Hematopoietic multipotent progenitor cell treated with erythropoietin and hydrocortisone succinate and interleukin-3 and kit ligand, for 6 days (in vitro differentiated cells): Measurements from ENCODE around the gene PCDH9.

Experiments
- DNase-seq: peaks from one replicate; pipeline ENCODE4 v3.0.0-alpha.2; 2015

The PCDH9 gene

DNA sequence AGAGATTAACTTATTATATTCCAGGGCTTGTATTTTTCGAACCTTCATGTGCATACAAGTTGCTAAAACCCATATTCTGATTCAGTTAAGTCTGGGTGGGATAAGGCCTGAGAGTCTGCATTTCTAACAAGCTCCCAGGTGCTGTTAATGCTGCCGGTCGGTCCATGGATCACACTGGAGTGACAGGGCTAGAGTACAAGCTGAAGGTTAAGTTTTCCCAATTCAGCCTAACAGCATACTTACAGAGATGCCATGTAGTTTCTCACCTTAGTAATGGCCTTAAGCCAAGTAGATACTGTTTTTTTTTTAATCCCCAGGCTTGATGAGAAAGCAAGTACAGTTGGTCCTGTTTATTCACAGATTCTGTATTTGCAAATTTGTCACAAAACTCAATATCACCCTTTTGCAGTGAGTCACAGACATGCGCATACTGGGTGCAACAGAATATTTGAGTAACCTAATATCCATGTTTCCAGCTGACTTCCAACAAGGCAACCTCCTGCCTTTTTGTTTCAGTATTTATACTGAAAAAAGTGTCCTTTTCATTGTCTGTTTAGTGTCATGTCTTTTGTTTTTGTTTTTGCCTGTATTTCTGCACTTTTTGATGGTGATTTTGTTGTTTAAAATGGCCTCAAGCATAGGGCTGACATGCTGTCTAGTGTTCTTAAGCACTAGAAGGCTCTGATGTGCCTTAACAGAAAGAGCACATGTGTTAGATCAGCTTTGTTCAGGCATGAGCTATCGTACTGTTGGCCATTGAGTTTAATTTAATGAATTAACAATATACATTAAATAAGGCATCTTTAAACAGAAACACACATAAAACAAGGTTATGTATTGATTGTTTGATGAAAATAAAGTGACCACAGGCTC is 875.0 kb downstream of the PCDH9 start:
- DNase-seq, result no peak

DNA sequence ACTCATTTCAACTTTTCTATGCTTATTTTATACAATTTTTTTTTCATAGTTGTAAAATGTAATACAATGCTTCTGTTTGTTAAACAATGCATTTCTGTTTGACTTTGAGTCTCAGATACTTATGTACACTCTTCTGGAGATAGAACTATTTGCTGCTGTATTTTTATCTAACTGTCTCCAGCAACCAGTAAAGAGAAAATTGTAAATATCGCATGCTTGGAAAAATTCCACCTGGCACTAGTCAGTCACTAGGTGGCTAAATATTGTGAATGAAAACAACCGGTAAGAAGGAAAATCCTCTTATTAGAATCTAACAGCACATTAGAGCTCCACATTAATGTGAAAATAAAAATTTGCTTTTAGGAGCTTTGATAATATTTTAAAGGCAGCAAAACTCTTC is 876.5 kb downstream of the PCDH9 start:
- DNase-seq, result no peak

GRCh38 chr13:66349966-66350365 is 880.2 kb downstream of the PCDH9 start:
- DNase-seq, result no peak

DNA sequence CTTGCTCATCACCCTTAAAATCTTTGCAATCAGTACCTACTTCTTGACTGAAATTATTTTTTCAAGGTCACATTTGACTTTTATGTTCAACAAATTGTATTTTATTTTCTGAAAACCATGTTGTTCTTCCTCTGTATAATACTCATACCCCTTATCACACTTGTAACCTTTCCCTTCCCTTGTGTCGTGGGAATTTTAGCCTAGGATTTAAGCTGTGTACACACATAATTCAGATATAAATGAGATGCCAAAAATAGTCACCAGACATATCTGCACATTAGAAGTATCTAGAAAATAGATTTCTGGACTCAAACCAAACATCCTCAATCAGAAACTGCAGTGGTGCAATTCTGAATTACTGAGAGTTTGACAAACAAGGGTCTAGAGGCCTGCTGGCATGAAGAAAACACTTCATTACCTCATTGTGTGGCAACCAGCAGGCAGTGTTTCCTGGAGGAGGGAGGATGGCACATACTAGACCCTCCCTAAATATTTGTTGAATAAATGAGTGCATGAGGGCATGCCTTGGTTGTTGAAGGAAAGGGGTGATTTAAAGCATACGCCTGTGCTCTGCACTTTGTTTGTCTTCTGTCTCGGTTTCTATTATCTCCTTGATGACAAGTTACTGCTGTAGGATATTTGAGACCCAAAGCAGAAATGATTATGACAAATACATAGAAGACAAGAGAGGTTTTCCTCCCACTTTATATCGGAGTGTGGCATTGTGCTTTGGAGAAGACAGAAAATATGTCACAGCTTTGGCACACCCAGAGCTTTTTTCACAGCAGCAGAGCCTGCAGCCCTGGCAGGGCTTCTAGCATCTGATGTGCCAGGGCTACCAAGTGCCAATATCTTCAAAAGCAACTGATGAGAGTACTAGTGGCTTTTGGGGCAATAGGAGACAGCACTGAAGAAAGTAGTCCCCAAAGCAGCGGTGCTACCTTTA is 881.1 kb downstream of the PCDH9 start:
- no peak for DNase-seq

DNA sequence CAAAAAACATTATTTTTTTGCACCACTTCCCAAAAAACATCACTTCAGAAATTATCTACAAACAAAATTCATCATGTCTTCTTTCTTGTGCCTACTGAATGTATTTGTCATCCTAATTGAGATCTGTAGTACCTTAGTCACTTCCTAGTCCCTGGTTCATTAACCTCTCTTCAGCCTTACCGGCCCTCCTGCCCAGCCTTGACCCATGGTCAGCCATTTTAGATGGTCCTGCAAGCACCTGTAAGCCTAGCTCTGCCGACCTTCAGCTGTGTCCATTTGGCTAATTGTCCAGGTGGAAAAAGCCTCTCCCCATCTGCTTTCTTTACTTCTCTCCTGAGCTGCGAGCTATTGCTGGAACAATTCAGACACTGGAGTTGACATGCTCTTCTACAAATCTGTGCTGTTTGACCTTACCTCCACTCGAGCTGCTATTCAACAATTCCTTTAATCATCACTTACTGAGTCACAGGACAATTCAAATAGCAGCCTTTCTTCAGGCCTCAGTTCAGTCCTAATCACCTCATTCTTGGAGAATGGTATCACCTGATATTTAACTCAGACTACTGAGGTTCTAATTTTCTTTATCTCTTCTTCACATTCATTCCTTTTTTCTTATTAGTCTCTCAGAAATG is 882.5 kb downstream of the PCDH9 start:
- no peak for DNase-seq

GRCh38 chr13:66345971-66346370 is 884.2 kb downstream of the PCDH9 start:
- DNase-seq, result no peak

GRCh38 chr13:66345518-66345810 is 884.7 kb downstream of the PCDH9 start:
- DNase-seq, result no peak

DNA sequence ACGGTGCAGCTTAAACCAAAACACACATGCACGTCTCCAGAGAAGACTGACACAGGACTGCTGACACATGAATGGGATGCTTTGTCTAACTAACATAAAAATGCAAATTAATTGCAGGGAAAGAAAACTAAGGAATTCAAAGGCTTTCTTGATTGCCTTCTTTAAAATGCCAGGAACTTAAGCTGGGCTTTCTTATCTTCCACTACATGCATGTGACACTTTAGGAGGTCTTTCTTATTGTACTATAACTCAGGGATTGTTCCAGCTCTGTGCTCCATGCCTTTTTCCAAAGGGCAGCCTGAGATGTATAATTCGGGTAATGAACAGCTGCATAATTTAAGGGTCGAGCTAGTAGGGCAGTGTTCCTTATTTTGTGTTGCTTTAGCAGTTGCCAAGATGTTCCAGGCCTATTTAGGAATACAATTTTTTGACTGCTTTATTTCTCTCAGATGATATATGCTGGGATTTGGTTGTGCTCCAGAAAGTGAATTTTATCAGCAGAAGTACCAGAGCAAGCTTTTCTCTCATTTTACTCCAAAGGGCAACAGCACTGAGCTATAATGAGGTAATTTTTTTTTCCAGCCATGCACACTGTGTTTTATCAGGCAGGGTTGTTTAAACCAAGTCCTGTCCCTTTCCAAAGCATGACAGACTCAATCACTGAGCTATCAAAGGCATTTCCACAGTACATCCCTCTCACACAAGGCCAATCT is 885.2 kb downstream of the PCDH9 start:
- no peak for DNase-seq

DNA sequence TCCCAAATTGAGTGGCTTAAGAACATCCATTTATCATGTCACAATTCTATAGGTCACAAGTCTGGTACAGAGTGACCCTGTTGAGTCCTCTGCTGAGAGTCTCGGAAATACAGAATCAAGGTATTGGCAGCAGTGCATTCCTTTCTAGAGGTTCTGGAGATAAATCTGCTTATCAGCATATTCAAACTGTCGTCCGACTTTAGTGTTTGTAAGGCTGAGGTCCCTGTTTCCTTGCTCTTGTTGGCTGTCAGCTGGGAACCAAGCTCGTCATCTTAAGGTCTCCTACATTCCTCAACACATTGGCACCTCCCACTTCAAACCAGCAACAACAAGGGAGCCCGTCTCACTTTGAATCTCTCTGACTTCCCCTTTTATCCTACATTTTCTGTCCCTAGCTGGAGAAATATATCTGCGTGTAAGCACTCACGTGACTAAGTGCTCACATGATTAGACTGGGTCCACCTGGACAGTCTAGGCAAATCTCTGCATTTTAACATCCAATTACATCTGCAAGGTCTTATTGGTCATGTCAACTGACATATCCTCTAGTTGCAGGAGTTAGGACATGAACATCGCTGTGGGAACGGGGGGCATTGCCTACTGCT is 886.8 kb downstream of the PCDH9 start:
- DNase-seq, result no peak

GRCh38 chr13:66341635-66342377 is 888.3 kb downstream of the PCDH9 start:
- no peak for DNase-seq

GRCh38 chr13:66339214-66339613 is 890.9 kb downstream of the PCDH9 start:
- no peak for DNase-seq

DNA sequence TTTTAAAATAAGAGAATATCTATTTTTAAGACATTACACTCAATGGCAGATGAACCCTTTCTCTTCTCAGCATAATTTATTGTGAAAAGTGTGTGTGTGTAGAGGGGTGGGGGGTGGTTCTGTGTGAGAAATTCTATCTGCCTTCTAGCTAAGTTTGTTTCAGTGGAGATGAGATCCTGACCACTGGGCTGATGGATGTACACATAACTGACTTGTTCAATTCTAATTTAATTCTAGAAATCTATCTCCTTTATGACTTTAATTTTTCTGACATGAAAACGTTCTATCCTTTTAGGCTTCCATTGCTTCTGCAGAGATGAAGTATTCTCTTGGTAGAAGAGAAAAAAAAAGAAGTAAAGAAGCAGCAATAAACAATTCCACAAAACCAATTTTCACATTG is 891.6 kb downstream of the PCDH9 start:
- DNase-seq, result no peak

DNA sequence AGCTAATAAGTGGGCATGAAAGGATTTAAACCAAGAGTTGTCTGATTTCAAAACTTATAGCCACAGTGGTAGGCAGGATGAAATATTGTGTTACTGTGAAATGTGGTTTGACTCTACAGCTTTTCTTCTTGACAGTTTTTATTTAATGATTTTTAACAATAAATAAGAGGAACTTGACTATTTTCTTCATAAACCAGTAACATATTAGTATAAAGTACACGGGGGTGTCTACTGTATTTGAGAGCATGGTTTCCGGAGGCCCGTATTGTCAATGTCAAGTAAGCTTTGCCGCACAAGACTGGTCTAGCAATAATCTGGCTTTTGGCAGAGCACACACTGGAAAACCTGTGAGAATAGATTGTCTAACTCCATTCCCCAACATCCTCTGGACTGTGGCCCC is 894.5 kb downstream of the PCDH9 start:
- DNase-seq, result no peak

DNA sequence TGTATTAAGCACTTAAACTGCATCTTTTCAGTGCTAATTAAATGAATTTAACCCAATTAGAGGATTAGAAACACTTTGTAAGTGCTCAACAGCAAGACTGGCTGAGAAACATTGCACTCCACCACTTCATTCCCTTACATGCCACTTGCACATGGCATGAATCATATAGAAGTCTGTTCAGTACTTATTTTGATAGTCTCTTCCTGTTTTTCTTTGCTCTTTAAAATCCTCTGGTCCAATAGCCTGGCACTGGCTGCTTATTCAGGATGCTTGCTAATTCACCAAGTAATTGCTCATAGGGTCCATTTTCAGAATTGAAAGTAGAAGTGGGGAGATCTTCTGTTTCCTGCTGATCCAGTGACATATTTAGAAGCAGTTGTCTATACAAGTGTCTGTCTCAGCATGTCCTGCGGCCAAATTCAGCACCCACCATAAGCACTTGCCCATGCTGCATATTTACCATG is 900.1 kb downstream of the PCDH9 start:
- no peak for DNase-seq

GRCh38 chr13:66328476-66328875 is 901.7 kb downstream of the PCDH9 start:
- DNase-seq, result no peak

DNA sequence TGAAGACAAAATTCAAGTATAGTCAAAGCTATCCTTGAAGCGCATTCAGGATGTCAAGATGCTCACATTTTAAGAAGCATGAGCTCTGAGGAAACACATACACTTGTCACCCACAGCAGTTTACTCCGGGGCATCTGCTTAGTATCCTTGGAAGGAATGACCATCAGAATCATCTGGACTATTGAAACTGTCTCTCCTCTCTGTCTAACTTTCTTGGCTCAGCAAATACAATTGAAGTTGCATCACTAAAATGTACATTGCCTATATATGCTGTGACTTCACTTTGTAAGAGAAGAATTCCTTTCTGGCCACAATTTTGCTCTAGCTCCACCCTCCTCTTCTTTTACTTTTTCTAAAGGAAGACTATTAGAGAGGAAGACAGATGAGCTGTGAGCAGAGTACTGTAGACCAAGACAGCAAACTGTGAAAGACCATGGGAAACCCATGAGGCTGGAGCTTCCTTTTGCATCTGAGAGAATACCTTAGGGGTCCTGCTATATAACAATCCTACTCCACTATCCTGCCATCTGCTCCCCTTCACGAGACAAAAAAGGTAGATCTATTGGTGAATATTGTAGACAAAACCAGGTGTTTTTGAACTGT is 906.3 kb downstream of the PCDH9 start:
- DNase-seq, result no peak

DNA sequence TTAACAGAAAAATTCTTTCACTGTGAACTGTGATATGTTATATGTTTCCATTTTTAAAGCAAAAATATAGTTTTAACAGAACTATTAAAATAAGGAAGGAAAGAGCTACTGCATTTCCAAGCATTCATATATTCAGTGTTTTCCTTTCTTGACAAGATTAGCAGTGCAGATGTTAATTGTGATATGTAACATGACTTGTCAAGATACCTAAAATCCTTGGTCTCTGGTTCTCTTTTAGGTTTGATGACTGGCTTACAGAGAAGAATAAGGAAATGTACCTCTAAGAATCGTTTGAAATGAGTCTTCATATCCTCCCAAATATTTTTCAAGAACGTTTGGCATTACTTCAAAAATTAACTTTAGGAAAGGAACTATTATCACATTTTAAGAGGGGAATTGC is 907.2 kb downstream of the PCDH9 start:
- no peak for DNase-seq

- DNase-seq, result no peak
Observed at GRCh38 chr13:66322193-66322740, 907.9 kb downstream of the PCDH9 start.

DNA sequence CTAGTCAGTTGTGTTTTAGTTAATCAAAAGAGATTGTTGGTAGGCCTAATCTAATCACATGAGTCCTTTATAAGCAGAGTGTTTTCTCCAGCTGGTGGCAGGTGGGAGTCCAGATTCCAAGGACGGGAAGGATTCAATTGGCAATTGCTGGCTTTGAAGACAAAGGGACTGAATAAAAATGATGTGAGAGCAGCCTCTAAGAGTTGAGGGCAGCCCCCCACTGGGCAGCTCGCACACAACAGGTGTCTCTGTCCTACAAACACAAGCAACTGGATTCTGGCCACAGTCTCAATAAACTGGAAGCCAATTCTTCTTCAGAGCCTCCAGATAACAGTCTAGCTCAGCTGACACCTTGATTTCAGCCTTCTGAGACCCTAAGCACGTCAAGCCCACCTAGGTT is 915.2 kb downstream of the PCDH9 start:
- no peak for DNase-seq

GRCh38 chr13:66313413-66313812 is 916.7 kb downstream of the PCDH9 start:
- no peak for DNase-seq
